Upper lobe of right lung (tissue), 1 donor: ENCODE results near the gene CUTA. TPM values are rescaled to one million over a fixed set of nuclear protein-coding genes. Genes with fewer than 3 reads are reported as not detected.

Experiments
- ATAC-seq: fragments of 200-7000 bp; cut with Tn5 transposase; one replicate; pipeline ENCODE4 v1.9.1; 2020; ENCODE audit warnings: mild to moderate bottlenecking, moderate library complexity
- DNase-seq: peaks from one replicate; pipeline ENCODE4 v3.0.0-alpha.2; 2020
- H3K27ac ChIP-seq: fragments of 200-600 bp; one replicate; pipeline ENCODE4 v1.8.0; 2022
- H3K27me3 ChIP-seq: fragments of 200-600 bp; one replicate; pipeline ENCODE4 v1.8.0; 2022; ENCODE audit warnings: mild to moderate bottlenecking
- H3K36me3 ChIP-seq: fragments of 200-600 bp; one replicate; pipeline ENCODE4 v1.8.0; 2022
- H3K4me1 ChIP-seq: fragments of 200-600 bp; one replicate; pipeline ENCODE4 v1.8.0; 2022
- H3K4me3 ChIP-seq: fragments of 200-600 bp; one replicate; pipeline ENCODE4 v1.8.0; 2022; ENCODE audit warnings: mild to moderate bottlenecking
- H3K9me3 ChIP-seq: fragments of 200-600 bp; one replicate; pipeline ENCODE4 v1.8.0; 2022
- intact Hi-C: fragments of 100-400 bp; cut with DNase I; formaldehyde crosslinking; loops from one replicate; pipeline ENCODE4 v1.11.0; 2022
- long read RNA-seq: library from polyadenylated mRNA; unstranded; transcript quantifications from one replicate; pipeline ENCODE4 v2.0.0, GENCODE V29; 2021
- total RNA-seq: library from RNA; stranded (reverse); fragmentation: NEBNext Ultra II Directional; extraction: Animal tissue kit (Norgen Biotek cat#: 25700); gene quantifications from one replicate; pipeline ENCODE4 v1.2.1, GENCODE V29; 2021
- TF ChIP-seq, protein P1 (sequence below): fragments of 200-600 bp; IDR thresholded peaks from one replicate; pipeline ENCODE4 v1.8.0; 2022; ENCODE audit warnings: antibody characterized with exemption
- donor health status: DM: no; HTN: yes; CAD: no; lungs with severe emphysema.

CUTA gene, protein sequence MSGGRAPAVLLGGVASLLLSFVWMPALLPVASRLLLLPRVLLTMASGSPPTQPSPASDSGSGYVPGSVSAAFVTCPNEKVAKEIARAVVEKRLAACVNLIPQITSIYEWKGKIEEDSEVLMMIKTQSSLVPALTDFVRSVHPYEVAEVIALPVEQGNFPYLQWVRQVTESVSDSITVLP
- total RNA-seq = 144 TPM
- long read RNA-seq, transcript CUTA-214 (6 exons, 661 nt) = minor isoform, 15 of 58 reads
- long read RNA-seq, transcript CUTA-203 (6 exons, 937 nt) = minor isoform, 10 of 58 reads
- long read RNA-seq, transcript CUTA-205 (5 exons, 1,054 nt) = major isoform, 16 of 58 reads
- long read RNA-seq, transcript CUTA-210 (6 exons, 769 nt) = minor isoform, 13 of 58 reads
- long read RNA-seq, partial matches to known transcripts = 1 of 58 reads
- long read RNA-seq, other reads (novel, unspliced or antisense) = 3 of 58 reads

- Histone ChIP-seq H3K9me3 (no peaks in the 10 kb centered on the region), H3K27me3 (no peaks in the 10 kb centered on the region), H3K4me3 (peak within 1 kb of the TSS; percentile 74), H3K36me3 (peaks cover 36% of the 10 kb centered on the region), H3K4me1 (peaks cover 37% of the 10 kb centered on the region), H3K27ac (peak within 1 kb of the TSS; percentile 93)
- intact Hi-C loops = no loop called here
- ATAC-seq (peak; percentile 96), DNase-seq (peak; percentile 99)
- TF ChIP-seq, protein P1, sequence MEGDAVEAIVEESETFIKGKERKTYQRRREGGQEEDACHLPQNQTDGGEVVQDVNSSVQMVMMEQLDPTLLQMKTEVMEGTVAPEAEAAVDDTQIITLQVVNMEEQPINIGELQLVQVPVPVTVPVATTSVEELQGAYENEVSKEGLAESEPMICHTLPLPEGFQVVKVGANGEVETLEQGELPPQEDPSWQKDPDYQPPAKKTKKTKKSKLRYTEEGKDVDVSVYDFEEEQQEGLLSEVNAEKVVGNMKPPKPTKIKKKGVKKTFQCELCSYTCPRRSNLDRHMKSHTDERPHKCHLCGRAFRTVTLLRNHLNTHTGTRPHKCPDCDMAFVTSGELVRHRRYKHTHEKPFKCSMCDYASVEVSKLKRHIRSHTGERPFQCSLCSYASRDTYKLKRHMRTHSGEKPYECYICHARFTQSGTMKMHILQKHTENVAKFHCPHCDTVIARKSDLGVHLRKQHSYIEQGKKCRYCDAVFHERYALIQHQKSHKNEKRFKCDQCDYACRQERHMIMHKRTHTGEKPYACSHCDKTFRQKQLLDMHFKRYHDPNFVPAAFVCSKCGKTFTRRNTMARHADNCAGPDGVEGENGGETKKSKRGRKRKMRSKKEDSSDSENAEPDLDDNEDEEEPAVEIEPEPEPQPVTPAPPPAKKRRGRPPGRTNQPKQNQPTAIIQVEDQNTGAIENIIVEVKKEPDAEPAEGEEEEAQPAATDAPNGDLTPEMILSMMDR = peak; percentile 38
These were observed at the start of gene CUTA for GRCh38 chr6:33417903-33418689. TSS of gene CUTA (minus strand) at chr6:33418107. CDS start at chr6:33418000, 107 bp downstream.

DNA sequence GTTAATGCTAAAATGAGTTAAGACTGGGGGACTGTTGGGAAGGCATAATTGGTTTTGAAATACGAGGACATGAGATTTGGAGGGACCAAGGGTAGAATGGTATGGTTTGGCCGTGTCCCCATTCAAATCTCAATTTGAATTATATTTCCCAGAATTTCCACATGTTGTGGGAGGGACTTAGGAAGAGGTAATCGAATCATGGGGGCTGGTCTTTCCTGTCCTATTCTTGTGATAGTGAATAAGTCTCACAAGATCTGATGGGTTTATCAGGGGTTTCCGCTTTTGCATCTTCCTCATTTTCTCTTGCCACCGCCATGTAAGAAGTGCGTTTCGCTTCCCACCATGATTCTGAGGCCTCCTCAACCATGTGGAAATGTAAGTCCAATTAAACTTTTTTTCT is 49.2 kb upstream of the CUTA start:
- intact Hi-C loops = no loop called here
- ATAC-seq = no peak
- H3K27ac ChIP-seq = no peak overlapping the region
- H3K27me3 ChIP-seq = no peaks in the 10 kb centered on the region
- H3K9me3 ChIP-seq = no peaks in the 10 kb centered on the region
- H3K4me3 ChIP-seq = no peak overlapping the region
- H3K4me1 ChIP-seq = no peaks in the 10 kb centered on the region
- no peaks in the 10 kb centered on the region for H3K36me3 ChIP-seq
- no peak for DNase-seq
- TF ChIP-seq, protein P1 = no peak

- DNase-seq = no peak
- H3K4me1 ChIP-seq = no peaks in the 10 kb centered on the region
- intact Hi-C loops = no loop called here
- ATAC-seq = no peak
- H3K36me3 ChIP-seq = no peaks in the 10 kb centered on the region
- TF ChIP-seq, protein P1 = no peak
- H3K27ac ChIP-seq = no peak overlapping the region
- H3K27me3 ChIP-seq = no peaks in the 10 kb centered on the region
- H3K4me3 ChIP-seq = no peak overlapping the region
- no peaks in the 10 kb centered on the region for H3K9me3 ChIP-seq
These were observed 48.3 kb upstream of the CUTA start for GRCh38 chr6:33466075-33466735.

DNA sequence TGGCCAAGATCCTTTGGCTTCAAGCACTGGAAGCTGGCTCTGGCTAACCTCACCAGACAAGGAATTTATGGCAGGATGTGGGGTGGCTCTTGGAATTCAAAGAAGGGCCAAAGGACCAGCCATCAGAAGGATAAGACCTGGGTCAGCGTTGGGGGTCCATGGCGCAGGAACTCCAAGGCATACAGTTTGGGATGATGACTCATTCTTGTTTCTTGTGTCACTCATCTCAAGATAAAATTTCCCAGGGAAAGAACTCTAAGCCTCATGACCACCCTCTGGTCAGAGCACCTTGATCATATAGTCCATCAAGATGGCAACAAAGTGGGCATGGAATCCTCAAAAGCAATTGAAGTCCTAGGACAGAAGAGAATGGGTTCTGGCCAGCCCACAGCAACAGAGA is 41.3 kb upstream of the CUTA start:
- H3K36me3 ChIP-seq = no peaks in the 10 kb centered on the region
- no peaks in the 10 kb centered on the region for H3K9me3 ChIP-seq
- ATAC-seq (no peak), DNase-seq (no peak)
- no peak overlapping the region for H3K27ac ChIP-seq
- no peaks in the 10 kb centered on the region for H3K27me3 ChIP-seq
- intact Hi-C loops = no loop called here
- peaks cover 6% of the 10 kb centered on the region for H3K4me1 ChIP-seq
- no peak overlapping the region for H3K4me3 ChIP-seq
- TF ChIP-seq, protein P1 = no peak

DNA sequence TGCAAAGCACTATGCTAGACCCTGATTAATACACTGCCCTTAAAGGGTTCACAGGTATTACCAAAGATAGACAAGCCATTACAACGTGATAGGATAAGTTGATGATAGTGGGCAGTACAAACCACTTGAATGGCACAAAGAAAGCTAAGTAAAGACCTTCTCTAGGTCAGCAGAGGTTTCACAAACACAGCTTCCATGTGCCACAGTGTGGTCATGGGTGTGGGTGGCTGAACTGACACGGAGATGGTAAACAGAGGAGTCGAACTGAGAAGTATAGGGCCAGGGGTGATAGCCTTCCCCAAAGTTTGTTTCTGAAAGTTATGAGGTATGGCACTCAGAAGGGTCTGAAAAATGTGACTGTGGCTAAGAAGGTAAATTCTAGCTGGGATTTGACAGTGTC is 40.8 kb upstream of the CUTA start:
- Histone ChIP-seq H3K9me3 (no peaks in the 10 kb centered on the region), H3K27ac (no peak overlapping the region), H3K4me1 (peaks cover 6% of the 10 kb centered on the region), H3K4me3 (no peak overlapping the region), H3K27me3 (no peaks in the 10 kb centered on the region), H3K36me3 (no peaks in the 10 kb centered on the region)
- intact Hi-C loops = no loop called here
- DNase-seq (no peak), ATAC-seq (no peak)
- TF ChIP-seq, protein P1 = no peak
